ENCODE data around the gene OLFML2A.
"Not testable (repeated sequence)": the region's sequence is repeated elsewhere in the genome, so short reads cannot be mapped to it uniquely, and the experiment has no call there.

Gene OLFML2A

GRCh38 chr9:124812441-124812876, 35.5 kb downstream of the OLFML2A start:
- H3K27ac Mint-ChIP-seq, result no peak overlapping the region
- peaks cover 9% of the 10 kb centered on the region for H3K27me3 Mint-ChIP-seq
- no peak for ATAC-seq
- no peaks in the 10 kb centered on the region for H3K9me3 Mint-ChIP-seq
- no peaks in the 10 kb centered on the region for H3K36me3 Mint-ChIP-seq
- no peak overlapping the region for H3K4me3 Mint-ChIP-seq
- H3K4me1 Mint-ChIP-seq, result no peaks in the 10 kb centered on the region

- Mint-ChIP-seq H3K9me3 (no peaks in the 10 kb centered on the region), H3K27ac (no peak overlapping the region), H3K4me1 (peaks cover 1% of the 10 kb centered on the region), H3K27me3 (peaks cover 9% of the 10 kb centered on the region), H3K36me3 (no peaks in the 10 kb centered on the region), H3K4me3 (no peak overlapping the region)
- no peak for ATAC-seq
Measured at GRCh38 chr9:124813041-124813440, 36.1 kb downstream of the OLFML2A start.

- ATAC-seq, result no peak
- Mint-ChIP-seq H3K4me1 (peaks cover 7% of the 10 kb centered on the region), H3K27ac (no peak overlapping the region), H3K4me3 (no peak overlapping the region), H3K9me3 (no peaks in the 10 kb centered on the region), H3K36me3 (no peaks in the 10 kb centered on the region), H3K27me3 (peaks cover 9% of the 10 kb centered on the region)
Measured at GRCh38 chr9:124813501-124814163, 36.7 kb downstream of the OLFML2A start.

GRCh38 chr9:124814164-124814535, 37.2 kb downstream of the OLFML2A start:
- Mint-ChIP-seq H3K4me3 (no peak overlapping the region), H3K4me1 (peaks cover 9% of the 10 kb centered on the region), H3K36me3 (no peaks in the 10 kb centered on the region), H3K9me3 (no peaks in the 10 kb centered on the region), H3K27me3 (peaks cover 9% of the 10 kb centered on the region), H3K27ac (no peak overlapping the region)
- ATAC-seq, result no peak

- H3K27me3 Mint-ChIP-seq, result peaks cover 20% of the 10 kb centered on the region
- no peak overlapping the region for H3K4me3 Mint-ChIP-seq
- no peak for ATAC-seq
- no peak overlapping the region for H3K27ac Mint-ChIP-seq
- no peaks in the 10 kb centered on the region for H3K36me3 Mint-ChIP-seq
- peaks cover 9% of the 10 kb centered on the region for H3K4me1 Mint-ChIP-seq
- H3K9me3 Mint-ChIP-seq, result no peaks in the 10 kb centered on the region
Measured at GRCh38 chr9:124815601-124816000, 38.7 kb downstream of the OLFML2A start.

- Mint-ChIP-seq H3K36me3 (no peaks in the 10 kb centered on the region), H3K4me3 (no peak overlapping the region), H3K27ac (peak overlapping the region; percentile 64), H3K27me3 (peaks cover 28% of the 10 kb centered on the region), H3K9me3 (no peaks in the 10 kb centered on the region), H3K4me1 (peaks cover 9% of the 10 kb centered on the region)
- peak; percentile 84 for ATAC-seq
Measured at GRCh38 chr9:124818431-124819281, 41.7 kb downstream of the OLFML2A start.

- no peak for ATAC-seq
- Mint-ChIP-seq H3K4me1 (peaks cover 17% of the 10 kb centered on the region), H3K9me3 (no peaks in the 10 kb centered on the region), H3K27me3 (peaks cover 28% of the 10 kb centered on the region), H3K36me3 (no peaks in the 10 kb centered on the region), H3K4me3 (no peak overlapping the region), H3K27ac (no peak overlapping the region)
Measured at GRCh38 chr9:124820698-124821623, 44.0 kb downstream of the OLFML2A start.

- Mint-ChIP-seq H3K4me1 (peaks cover 15% of the 10 kb centered on the region), H3K9me3 (peaks cover 5% of the 10 kb centered on the region), H3K27me3 (peaks cover 22% of the 10 kb centered on the region), H3K36me3 (no peaks in the 10 kb centered on the region), H3K4me3 (no peak overlapping the region), H3K27ac (peak overlapping the region; percentile 26)
- ATAC-seq, result no peak
Measured at GRCh38 chr9:124828489-124829333, 51.8 kb downstream of the OLFML2A start.

GRCh38 chr9:124829334-124829669, 52.4 kb downstream of the OLFML2A start:
- peaks cover 5% of the 10 kb centered on the region for H3K9me3 Mint-ChIP-seq
- ATAC-seq, result no peak
- no peaks in the 10 kb centered on the region for H3K36me3 Mint-ChIP-seq
- peaks cover 11% of the 10 kb centered on the region for H3K4me1 Mint-ChIP-seq
- H3K4me3 Mint-ChIP-seq, result no peak overlapping the region
- H3K27ac Mint-ChIP-seq, result peak overlapping the region; percentile 26
- H3K27me3 Mint-ChIP-seq, result peaks cover 26% of the 10 kb centered on the region

- no peak for ATAC-seq
- H3K4me3 Mint-ChIP-seq, result no peak overlapping the region
- H3K36me3 Mint-ChIP-seq, result no peaks in the 10 kb centered on the region
- H3K4me1 Mint-ChIP-seq, result peaks cover 8% of the 10 kb centered on the region
- H3K27ac Mint-ChIP-seq, result no peak overlapping the region
- peaks cover 38% of the 10 kb centered on the region for H3K27me3 Mint-ChIP-seq
- H3K9me3 Mint-ChIP-seq, result peaks cover 5% of the 10 kb centered on the region
Measured at GRCh38 chr9:124830593-124830992, 53.7 kb downstream of the OLFML2A start.

- no peak overlapping the region for H3K27ac Mint-ChIP-seq
- peaks cover 8% of the 10 kb centered on the region for H3K4me1 Mint-ChIP-seq
- ATAC-seq, result no peak
- no peaks in the 10 kb centered on the region for H3K36me3 Mint-ChIP-seq
- H3K9me3 Mint-ChIP-seq, result peaks cover 5% of the 10 kb centered on the region
- no peak overlapping the region for H3K4me3 Mint-ChIP-seq
- peaks cover 44% of the 10 kb centered on the region for H3K27me3 Mint-ChIP-seq
Measured at GRCh38 chr9:124831642-124832364, 54.9 kb downstream of the OLFML2A start.

- peaks cover 48% of the 10 kb centered on the region for H3K27me3 Mint-ChIP-seq
- no peak overlapping the region for H3K27ac Mint-ChIP-seq
- H3K4me3 Mint-ChIP-seq, result no peak overlapping the region
- no peaks in the 10 kb centered on the region for H3K9me3 Mint-ChIP-seq
- no peak for ATAC-seq
- H3K36me3 Mint-ChIP-seq, result no peaks in the 10 kb centered on the region
- H3K4me1 Mint-ChIP-seq, result no peaks in the 10 kb centered on the region
Measured at GRCh38 chr9:124834591-124834990, 57.7 kb downstream of the OLFML2A start.

GRCh38 chr9:124835026-124835557, 58.2 kb downstream of the OLFML2A start:
- Mint-ChIP-seq H3K27me3 (peaks cover 48% of the 10 kb centered on the region), H3K9me3 (no peaks in the 10 kb centered on the region), H3K36me3 (no peaks in the 10 kb centered on the region), H3K4me1 (no peaks in the 10 kb centered on the region), H3K4me3 (no peak overlapping the region), H3K27ac (no peak overlapping the region)
- ATAC-seq, result no peak

- H3K9me3 Mint-ChIP-seq, H3K27ac Mint-ChIP-seq, H3K4me1 Mint-ChIP-seq, H3K36me3 Mint-ChIP-seq, ATAC-seq, H3K4me3 Mint-ChIP-seq: not testable (repeated sequence)
- peaks cover 43% of the 10 kb centered on the region for H3K27me3 Mint-ChIP-seq
Measured at GRCh38 chr9:124838132-124838531, 61.2 kb downstream of the OLFML2A start.
